Adipocyte (in vitro differentiated cells): ENCODE data around the gene STAT2.

Experiments used
- DNase-seq: peaks from one replicate; pipeline ENCODE4 v3.0.0-alpha.2; 2015; ENCODE audit warnings: low read depth
- H3K27me3 ChIP-seq: replicated peaks from 2 replicates; pipeline ENCODE4 v1.7.0; 2013; ENCODE audit warnings: mild to moderate bottlenecking, low read length, moderate library complexity; ENCODE audit not compliant: control insufficient read depth, insufficient read depth
- H3K36me3 ChIP-seq: 2 replicates; pipeline ENCODE4 v1.7.0; 2013; ENCODE audit warnings: low read length, mild to moderate bottlenecking, moderate library complexity; ENCODE audit not compliant: control insufficient read depth, insufficient read depth, severe bottlenecking
- H3K4me1 ChIP-seq: 2 replicates; pipeline ENCODE4 v1.7.0; 2013; ENCODE audit warnings: mild to moderate bottlenecking, low read length, moderate library complexity; ENCODE audit not compliant: control insufficient read depth, insufficient read depth
- H3K4me3 ChIP-seq: 2 replicates; pipeline ENCODE4 v1.7.0; 2013; ENCODE audit warnings: mild to moderate bottlenecking, low read length, moderate library complexity
- H3K9ac ChIP-seq: 2 replicates; pipeline ENCODE4 v1.7.0; 2013; ENCODE audit warnings: mild to moderate bottlenecking, low read length, moderate library complexity
- H3K9me3 ChIP-seq: 2 replicates; pipeline ENCODE4 v1.7.0; 2013; ENCODE audit warnings: mild to moderate bottlenecking, low read length, moderate library complexity; ENCODE audit not compliant: control insufficient read depth

STAT2 gene

DNA sequence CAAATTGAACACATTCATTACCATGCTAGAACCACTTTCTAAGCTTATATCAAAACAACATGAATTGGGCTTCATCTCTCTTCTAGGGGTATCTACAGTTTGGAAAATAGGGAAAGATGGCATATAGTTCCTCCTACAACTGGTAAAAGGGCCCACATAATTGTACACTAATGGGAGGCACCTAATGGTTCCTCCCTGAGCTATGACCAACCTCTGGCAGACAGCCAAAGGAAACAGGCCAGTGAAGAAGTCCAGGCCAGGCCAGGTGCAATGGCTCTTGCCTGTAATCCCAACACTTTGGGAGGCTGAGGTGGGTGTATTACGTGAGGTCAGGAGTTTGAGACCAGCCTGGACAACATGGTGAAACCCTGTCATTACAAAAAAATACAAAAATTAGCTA, 26.0 kb upstream of the STAT2 start:
- H3K9ac ChIP-seq: no peak overlapping the region
- no peak overlapping the region for H3K4me3 ChIP-seq
- H3K36me3 ChIP-seq: no peaks in the 10 kb centered on the region
- H3K4me1 ChIP-seq: peaks cover 10% of the 10 kb centered on the region
- peaks cover 17% of the 10 kb centered on the region for H3K27me3 ChIP-seq
- no peak for DNase-seq
- H3K9me3 ChIP-seq: no peaks in the 10 kb centered on the region

DNA sequence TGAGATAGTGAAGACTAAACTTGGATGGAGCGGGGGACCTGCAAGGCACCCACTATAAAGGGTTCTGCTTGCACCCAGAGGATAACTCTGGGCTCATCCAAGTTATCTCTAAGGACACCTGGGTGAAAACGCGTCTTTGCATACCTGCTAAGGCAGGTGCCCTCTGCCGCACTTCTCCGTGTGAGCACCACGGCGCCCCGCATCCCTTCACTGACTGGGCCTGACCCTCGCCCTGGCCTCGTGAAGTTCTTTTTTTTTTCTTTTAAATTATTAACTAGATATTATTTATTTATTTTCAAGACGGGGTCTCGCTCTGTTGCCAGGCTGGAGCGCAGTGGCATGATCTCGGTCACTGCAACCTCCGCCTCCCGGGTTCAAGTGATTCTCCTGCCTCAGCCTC, 22.7 kb upstream of the STAT2 start:
- no peaks in the 10 kb centered on the region for H3K9me3 ChIP-seq
- peaks cover 10% of the 10 kb centered on the region for H3K4me1 ChIP-seq
- no peak overlapping the region for H3K9ac ChIP-seq
- peaks cover 17% of the 10 kb centered on the region for H3K27me3 ChIP-seq
- no peaks in the 10 kb centered on the region for H3K36me3 ChIP-seq
- no peak for DNase-seq
- H3K4me3 ChIP-seq: no peak overlapping the region

DNA sequence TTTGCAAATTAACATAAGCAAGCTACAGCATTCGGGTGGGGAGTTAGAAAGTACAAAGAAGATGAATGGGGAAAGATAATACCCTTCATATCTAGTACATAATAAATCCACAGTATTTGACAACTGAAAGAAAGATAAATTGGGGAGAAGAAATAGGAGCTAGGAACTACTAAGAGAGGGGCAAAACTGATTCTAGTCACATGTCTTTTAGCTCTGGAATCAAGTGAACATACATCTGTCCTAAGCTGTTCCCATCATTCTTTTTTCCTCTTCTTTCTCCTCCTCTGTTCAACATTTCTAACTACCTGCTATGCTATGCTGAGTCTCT, 18.0 kb upstream of the STAT2 start:
- Histone ChIP-seq H3K4me1 (no peaks in the 10 kb centered on the region), H3K27me3 (peaks cover 11% of the 10 kb centered on the region), H3K9me3 (peaks cover 2% of the 10 kb centered on the region), H3K36me3 (no peaks in the 10 kb centered on the region), H3K4me3 (no peak overlapping the region), H3K9ac (no peak overlapping the region)
- DNase-seq: no peak

DNA sequence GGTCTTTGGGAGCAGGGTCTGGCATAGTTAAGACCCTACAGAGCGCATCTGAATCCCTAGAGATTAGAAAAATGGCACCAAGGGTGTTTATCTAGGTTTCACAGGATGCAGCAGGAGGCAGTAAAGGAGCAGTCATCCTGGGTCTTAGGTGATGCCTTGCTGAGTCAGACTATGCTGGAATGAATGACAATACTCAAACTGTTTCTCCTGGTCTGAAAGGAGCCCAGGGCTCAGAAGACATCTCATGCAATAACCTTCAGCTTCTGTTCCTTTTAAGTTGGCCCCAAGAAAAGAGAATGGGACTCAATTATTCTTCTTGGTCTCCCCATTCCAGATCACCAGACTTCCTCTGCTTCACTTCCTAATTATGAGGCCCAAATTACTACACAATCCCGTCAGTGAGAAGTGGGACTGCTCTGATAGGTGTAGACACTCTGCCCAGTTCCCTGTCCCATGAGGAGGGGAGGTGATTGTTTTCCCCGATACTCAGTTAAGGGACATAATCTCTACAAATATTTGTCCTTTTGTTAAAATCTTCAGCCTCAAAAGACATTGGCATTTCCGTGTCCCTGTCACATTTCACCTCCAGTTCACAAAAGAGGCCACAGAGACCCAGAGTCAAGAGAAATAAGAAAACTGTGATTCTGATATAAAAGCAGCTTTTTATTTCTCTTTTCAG, 17.5 kb upstream of the STAT2 start:
- peaks cover 8% of the 10 kb centered on the region for H3K27me3 ChIP-seq
- peaks cover 2% of the 10 kb centered on the region for H3K9me3 ChIP-seq
- H3K4me1 ChIP-seq: no peaks in the 10 kb centered on the region
- H3K9ac ChIP-seq: no peak overlapping the region
- no peaks in the 10 kb centered on the region for H3K36me3 ChIP-seq
- H3K4me3 ChIP-seq: no peak overlapping the region
- DNase-seq: peak; percentile 16

- H3K9ac ChIP-seq: no peak overlapping the region
- H3K4me3 ChIP-seq: no peak overlapping the region
- H3K36me3 ChIP-seq: no peaks in the 10 kb centered on the region
- H3K4me1 ChIP-seq: no peaks in the 10 kb centered on the region
- peaks cover 2% of the 10 kb centered on the region for H3K9me3 ChIP-seq
- no peaks in the 10 kb centered on the region for H3K27me3 ChIP-seq
- DNase-seq: no peak
These were observed 15.9 kb upstream of the STAT2 start for GRCh38 chr12:56375598-56376434.

DNA sequence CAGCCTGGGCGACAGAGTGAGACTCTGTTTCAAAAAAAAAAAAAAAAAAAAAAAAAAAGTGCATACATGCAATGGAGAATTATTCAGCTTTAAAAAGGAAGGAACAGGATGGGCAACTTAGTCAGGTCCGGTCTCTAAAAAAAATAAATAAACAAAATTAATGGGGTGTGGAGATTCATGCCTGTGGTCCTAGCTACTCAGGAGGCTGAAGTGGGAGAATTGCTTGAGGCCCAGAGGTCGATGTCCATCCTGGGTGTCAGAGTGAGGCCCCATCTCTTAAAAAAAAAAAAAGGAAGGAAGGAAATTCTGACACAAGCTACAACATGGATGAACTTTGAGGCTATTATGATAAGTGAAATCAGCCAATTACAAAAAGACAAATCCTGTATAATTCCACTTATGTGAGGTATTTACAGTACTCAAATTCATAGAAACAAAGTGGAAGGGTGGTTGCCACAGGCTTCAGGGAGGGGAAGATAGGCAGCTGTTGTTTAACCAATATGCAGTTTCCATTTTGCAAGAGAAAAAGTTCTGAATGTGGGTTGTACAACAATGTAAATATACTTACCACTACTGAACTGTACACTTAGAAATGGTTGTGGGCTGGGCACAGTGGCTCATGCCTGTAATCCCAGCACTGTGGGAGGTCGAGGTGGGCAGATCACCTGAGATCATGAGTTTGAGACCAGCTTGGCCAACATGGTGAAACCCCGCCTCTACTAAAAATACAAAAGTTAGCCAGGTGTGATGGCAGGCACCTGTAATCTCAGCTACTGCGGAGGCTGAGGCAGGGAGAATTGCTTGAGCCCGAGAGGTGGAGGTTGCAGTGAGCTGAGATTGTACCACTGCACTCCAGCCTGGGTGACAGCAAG, 15.1 kb upstream of the STAT2 start:
- H3K27me3 ChIP-seq: no peaks in the 10 kb centered on the region
- H3K36me3 ChIP-seq: no peaks in the 10 kb centered on the region
- H3K4me3 ChIP-seq: no peak overlapping the region
- H3K4me1 ChIP-seq: no peaks in the 10 kb centered on the region
- peaks cover 2% of the 10 kb centered on the region for H3K9me3 ChIP-seq
- no peak overlapping the region for H3K9ac ChIP-seq
- DNase-seq: no peak

DNA sequence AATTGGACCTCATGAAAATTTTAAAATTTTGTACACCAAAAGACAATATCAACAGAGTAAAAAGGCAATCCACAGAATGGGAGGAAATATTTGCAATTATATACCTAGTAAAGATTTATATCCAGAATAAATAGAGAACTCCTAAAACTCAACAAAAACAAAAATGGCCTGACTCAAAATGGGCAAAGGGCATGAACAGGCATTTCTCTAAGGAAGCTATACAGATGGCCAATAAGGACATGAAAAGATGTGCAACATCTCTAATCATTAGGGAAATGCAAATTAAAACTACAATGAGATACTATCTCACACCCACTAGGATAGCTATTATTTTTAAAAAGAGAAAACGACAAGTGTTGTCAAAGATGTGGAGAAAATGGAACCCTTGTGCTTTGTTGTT, 13.6 kb upstream of the STAT2 start:
- Histone ChIP-seq H3K9ac (no peak overlapping the region), H3K9me3 (peaks cover 2% of the 10 kb centered on the region), H3K36me3 (no peaks in the 10 kb centered on the region), H3K4me1 (no peaks in the 10 kb centered on the region), H3K27me3 (no peaks in the 10 kb centered on the region), H3K4me3 (no peak overlapping the region)
- DNase-seq: no peak

DNA sequence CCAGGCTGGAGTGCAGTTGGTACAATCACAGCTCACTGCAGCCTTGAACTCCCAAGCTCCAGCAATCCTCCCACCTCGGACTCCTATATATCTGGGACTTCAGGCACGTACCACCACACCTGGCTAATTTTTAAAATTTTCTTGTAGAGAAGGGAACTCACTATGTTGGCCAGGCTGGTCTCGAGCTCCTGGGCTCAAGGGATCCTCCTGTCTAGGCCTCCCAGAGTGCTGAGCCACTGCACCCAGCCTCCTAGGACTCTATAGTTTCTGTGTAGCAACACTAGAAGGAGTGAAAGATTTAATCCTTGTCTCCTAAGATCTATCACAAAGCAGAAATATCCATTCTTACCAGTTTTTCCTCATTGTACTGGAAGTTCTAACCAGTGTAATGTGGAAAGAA, 7.0 kb upstream of the STAT2 start:
- no peaks in the 10 kb centered on the region for H3K9me3 ChIP-seq
- H3K4me3 ChIP-seq: no peak overlapping the region
- H3K4me1 ChIP-seq: no peaks in the 10 kb centered on the region
- H3K9ac ChIP-seq: no peak overlapping the region
- H3K36me3 ChIP-seq: no peaks in the 10 kb centered on the region
- DNase-seq: no peak
- no peaks in the 10 kb centered on the region for H3K27me3 ChIP-seq

GRCh38 chr12:56362130-56363059, 2.5 kb upstream of the STAT2 start, which contains the start of gene APOF:
TSS of gene APOF (minus strand) at chr12:56362857. CDS start at chr12:56362745, 112 bp downstream.
- Histone ChIP-seq H3K27me3 (no peaks in the 10 kb centered on the region), H3K4me1 (peaks cover 16% of the 10 kb centered on the region), H3K9me3 (no peaks in the 10 kb centered on the region), H3K4me3 (no peak within 1 kb of the TSS), H3K36me3 (peaks cover 5% of the 10 kb centered on the region), H3K9ac (no peak within 1 kb of the TSS)
- DNase-seq: no peak

- Histone ChIP-seq H3K4me3 (no peak overlapping the region), H3K4me1 (peaks cover 16% of the 10 kb centered on the region), H3K27me3 (no peaks in the 10 kb centered on the region), H3K36me3 (peaks cover 6% of the 10 kb centered on the region), H3K9ac (no peak overlapping the region), H3K9me3 (no peaks in the 10 kb centered on the region)
- DNase-seq: no peak
These were observed 1.7 kb upstream of the STAT2 start for GRCh38 chr12:56361487-56362129.
